ENCODE measurements around the gene MSL1.

The MSL1 gene

DNA sequence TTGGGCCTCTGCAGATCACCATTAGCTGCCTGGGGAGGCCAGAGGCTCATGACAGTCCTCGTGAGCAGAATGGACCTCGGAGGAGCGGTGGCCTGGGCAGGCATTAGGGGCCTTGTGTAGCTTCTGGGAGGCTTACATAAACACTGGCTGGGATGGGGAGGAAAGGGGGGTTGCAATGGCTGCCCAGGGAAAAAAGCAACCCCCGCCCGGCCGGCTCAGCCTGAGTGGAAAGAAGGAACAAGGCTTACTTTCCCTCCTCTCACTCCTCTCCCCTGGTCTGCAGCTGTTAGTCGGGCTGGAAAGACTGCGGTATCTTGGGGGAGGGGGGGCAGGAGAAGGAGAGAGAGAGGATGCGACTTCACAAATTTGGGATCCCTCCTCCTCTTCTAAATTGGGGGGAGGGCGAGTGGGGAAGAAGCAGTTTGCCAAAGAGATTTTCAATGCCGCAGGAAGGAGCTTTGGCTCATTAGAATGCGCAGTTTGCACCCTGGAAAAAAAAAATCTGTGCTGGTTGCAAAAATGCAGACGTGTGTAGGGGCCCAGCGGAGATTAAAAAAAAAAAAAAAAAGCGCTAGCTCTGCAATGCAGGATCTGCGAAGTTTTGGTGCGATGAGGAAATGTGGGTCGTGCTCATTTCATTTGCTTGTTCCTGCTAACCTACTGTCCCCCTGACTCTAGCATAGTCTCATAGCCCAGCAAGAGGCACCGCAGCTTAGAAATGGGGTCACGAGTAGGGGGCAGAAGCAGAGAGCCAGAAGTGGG is 14.8 kb upstream of the MSL1 start:
- DNase-seq = no peak

DNA sequence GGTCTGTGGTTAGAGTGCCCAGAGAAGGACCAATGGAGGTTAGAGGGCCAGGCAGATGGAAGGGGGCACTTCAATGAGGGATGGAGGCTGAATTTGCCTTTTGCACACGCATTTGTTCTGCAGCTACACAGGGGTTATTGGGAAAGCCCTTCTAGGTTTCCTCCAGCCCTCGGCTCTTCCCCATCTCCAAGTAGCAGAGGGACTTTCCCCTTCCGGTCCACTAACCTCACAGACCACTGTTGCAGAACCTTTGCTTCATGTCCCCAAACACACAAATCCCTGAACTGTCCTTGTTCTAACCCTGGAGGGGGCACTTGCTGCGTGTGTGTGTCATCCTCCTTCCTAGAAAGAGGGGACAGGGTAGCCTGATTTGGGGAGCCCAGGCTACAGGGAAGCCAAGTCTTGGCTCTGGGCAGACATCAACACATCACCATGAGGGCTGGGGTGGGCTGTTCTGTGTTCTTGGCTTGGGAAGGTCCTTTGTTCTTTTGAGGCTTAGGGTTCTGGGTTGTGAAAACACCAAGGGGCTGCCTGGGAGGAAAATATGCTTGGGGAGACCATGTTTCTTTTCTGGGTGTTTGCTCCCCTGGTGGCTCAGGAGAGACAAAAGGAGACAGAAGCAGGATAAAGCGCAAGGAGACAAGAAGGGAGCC is 14.1 kb upstream of the MSL1 start:
- no peak for DNase-seq

- no peak for DNase-seq
Measured at GRCh38 chr17:40108970-40109824, 12.6 kb upstream of the MSL1 start.

DNA sequence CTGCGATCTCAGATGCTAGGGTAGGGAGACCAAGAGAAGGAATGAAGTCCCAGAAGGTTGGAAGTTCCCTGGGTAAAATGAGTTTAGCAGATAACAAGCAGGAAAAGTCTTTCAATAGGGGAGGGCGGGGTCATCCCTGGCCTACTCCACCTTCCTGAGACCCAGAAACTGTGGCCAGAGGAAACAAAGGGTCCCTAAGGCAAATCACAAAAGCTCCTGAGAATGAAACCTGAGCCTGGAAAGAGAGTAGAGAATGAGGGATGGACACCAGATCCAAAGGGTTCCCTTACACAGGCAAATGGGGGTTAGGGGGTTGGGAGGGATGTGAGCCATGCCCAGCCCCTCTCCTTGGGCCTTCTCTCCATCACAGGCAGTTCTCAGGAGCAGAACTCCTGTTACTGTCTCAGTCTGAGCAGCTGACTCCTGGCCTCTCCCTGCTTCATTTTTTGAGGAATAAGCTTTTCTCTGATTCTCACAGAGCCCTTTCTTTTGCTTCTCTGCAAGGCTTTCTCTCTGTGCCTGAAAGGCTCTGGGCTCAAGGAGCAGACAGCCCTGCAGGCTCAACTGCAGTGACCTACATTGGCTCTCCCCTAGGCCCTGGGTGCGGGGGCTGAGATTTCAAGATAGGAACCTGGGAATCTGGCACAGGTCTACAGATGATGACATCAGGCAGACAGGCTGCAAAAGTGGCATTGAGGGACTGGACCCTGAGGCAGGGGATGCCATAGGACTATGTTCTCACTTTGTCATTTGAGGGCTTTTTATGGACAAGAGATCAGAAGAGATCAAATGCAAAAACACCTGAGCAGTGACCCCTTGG is 11.5 kb upstream of the MSL1 start:
- no peak for DNase-seq

DNA sequence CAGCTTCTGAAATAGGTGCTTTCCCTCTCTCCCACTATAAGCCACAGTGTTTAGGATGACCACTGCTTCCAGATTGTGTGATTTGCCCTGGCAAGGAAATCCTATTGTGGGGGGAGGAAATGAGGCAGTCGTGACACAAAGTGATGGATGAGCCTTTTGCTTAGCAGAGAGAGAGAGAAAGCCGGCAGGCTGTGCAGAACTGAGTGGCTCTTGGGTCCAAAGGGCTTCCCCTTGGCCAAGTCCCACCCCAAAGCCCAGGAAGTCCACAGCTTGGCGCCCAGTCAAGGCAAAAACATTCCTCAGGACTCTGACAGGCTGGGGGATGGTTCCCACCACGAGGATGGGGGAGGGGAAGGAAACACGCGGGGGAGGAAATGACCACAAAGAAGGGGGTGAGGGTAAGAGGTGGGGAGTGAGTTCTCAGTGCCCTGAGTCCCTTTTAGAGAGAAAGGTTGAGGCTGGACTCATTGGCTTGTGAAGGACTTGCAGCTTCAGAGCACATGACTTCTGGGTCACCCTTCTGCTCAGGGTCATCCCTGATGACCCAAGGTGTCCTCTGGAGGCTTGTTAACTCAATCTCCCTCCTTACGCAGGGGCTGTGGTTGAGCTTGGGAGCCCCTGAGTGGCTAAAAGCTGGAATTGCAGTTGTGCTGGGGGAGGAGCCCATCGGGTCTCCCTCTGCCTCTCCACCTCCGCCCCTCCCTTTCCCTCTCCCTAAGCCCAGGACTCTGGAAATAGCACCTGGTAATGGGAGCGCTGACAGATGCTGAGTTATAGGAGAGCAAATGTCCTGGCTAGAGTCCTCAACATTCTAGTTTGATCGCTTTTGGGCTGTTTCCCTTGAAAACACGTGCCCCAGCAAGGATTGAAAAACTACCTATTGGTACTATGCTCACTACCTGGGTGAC is 10.3 kb upstream of the MSL1 start:
- peak; percentile 73 for DNase-seq

DNA sequence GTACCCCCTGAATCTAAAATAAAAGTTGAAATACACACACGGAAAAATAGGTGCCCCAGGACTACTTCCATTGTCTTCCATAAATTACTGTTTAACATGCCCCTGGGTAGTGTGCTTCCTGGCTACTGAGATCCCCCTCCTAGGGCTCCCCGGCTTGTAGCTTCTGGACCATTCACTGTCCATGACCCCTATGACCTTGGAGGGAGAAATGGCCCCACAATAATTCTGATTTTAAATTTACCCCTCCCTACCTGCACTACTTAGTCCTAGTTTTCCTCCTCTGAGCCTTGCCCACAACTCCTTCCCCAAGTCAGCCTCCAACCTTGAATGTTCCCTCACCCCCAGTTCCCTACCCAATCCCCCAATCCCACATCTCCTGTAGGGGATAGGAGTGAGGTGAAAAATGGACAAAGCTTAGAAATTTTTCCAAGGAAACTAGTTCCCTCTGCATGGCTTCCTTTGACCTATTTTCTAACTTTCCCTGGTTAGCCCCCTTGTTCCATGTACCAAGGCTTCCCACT is 9.5 kb upstream of the MSL1 start:
- DNase-seq = no peak

GRCh38 chr17:40112718-40113109 is 9.1 kb upstream of the MSL1 start:
- no peak for DNase-seq

DNA sequence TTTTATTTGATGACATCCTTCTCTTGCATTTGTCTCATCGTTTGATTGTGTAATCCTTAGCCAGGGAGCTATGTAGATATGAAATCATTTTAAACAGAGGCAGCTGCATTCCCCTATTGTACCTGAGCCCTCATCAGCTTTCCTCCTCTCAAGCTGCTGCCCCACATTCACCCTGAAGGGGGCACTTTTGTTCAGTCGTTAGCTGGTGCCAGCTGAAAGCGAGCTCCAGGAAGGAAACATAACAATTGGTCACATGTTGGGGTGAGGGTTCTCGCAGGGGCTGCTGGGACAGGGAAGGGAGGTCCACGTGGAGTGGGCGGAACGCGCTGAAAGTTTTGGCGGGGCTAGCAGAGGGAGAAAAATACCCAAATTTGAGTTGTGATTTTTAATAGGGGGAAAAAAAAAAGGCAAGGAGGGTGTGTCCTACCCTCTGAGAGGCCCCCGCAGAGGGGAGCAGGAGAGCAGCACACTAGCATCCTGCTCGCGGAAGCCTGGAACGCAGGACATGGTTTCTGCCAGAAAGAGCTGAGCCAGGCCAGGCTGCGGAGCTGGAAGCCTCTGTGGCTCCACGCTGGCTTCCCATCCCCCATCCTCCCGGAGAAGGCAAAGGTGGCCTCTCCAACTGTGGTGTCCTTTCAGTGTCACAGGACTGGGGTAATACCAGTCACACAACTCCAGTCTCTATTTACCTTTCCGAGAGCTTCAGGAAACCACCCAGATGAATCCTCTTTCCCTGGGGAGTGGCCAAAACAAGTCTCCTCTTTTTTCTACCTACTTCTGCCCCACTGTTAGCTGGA is 8.5 kb upstream of the MSL1 start:
- DNase-seq = peak; percentile 93

DNA sequence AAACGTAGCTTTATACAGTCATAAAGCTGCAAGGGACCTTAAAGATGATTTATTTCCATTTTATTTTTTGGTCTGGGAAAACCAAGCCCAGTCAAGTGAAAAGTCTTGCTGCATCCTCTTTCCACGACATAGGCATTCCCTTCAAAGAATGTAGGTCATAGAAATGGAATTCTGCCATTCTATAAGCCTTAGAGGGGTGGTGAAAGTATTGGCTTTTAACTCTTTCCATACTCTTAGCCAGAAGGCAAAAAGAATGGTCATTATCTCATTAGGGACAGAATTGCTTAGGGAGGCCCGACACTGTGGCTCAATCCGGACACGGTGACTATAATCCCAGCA is 7.9 kb upstream of the MSL1 start:
- no peak for DNase-seq

DNA sequence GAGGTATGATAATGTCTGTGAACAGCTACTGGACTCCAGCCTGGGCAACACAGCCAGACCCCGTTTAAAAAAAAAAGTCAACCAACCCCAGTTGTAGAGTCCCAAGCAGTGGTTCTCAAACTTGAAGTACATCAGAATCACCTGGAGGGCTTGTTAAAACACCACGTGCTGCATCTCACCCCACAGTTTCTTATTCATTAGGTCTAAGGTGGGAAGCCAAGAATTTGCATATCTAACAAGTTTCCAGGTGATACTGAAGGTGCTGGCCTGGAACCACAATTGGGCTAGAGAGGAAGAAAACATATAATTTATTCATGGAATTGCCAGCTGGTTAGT is 6.7 kb upstream of the MSL1 start:
- DNase-seq = no peak

GRCh38 chr17:40122136-40122998 is 596 bp downstream of the MSL1 start:
- DNase-seq = no peak

GRCh38 chr17:40122999-40123810 is 1.4 kb downstream of the MSL1 start:
- DNase-seq = peak; percentile 69

GRCh38 chr17:40123811-40124114 is 2.0 kb downstream of the MSL1 start:
- no peak for DNase-seq

GRCh38 chr17:40124279-40125141 is 2.7 kb downstream of the MSL1 start:
- DNase-seq = no peak

- DNase-seq = no peak
Measured at GRCh38 chr17:40129498-40129897, 7.7 kb downstream of the MSL1 start.

GRCh38 chr17:40130352-40131042 is 8.7 kb downstream of the MSL1 start:
- DNase-seq = no peak

- no peak for DNase-seq
Measured at GRCh38 chr17:40134184-40134583, 12.4 kb downstream of the MSL1 start.

- no peak for DNase-seq
Measured at GRCh38 chr17:40135817-40136216, 14.0 kb downstream of the MSL1 start.

Data from activated naive CD4-positive, alpha-beta T cell treated with anti-CD3 and anti-CD28 coated beads, Interleukin-2, amount 50 U/mL, for 16 hours (primary cell).